Endometrial microvascular endothelial cells (primary cell): Measurements from ENCODE around the gene MACF1. TPM values are rescaled to one million over a fixed set of nuclear protein-coding genes. Genes with fewer than 3 reads are reported as not detected.
"Not testable (repeated sequence)": the region's sequence is repeated elsewhere in the genome, so short reads cannot be mapped to it uniquely, and the experiment has no call there.

ENCODE experiments used
- in situ Hi-C: cut with HindIII; loops from 2 replicates; pipeline ENCODE4 v1.10.0; 2017; ENCODE audit warnings: low sequenced_read_pairs, low pct_unique_long_range_greater_than_20kb; ENCODE audit errors: inconsistent ontology term
- total RNA-seq: library from RNA; depleted of rRNA; stranded (reverse); fragments of >200 nt; gene quantifications from one replicate; pipeline ENCODE4 v1.2.3, GENCODE V29; 2015; ENCODE audit errors: inconsistent ontology term

MACF1 gene
- total RNA-seq, 1 donor from 2014 or later, result 183 TPM

DNA sequence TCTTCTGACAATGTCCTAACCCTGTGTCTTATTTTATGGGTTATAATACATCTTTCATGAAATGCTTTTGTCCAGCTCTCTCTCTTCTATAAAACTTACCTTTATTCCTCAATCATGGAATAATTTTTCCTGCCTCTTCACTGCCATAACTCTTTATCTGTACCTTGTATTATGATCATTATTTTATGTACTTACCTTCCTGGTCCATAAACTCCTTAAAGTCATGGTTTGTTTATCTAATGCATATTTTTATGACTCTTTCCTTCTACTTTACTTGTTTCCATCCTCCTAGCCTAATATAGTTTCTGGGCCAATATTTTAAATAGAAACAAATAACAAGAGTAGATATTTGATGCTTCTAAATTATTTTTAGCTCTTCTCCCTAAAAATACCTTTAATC lies 221.1 kb downstream of the MACF1 start:
- in situ Hi-C loops, result no loop called here

DNA sequence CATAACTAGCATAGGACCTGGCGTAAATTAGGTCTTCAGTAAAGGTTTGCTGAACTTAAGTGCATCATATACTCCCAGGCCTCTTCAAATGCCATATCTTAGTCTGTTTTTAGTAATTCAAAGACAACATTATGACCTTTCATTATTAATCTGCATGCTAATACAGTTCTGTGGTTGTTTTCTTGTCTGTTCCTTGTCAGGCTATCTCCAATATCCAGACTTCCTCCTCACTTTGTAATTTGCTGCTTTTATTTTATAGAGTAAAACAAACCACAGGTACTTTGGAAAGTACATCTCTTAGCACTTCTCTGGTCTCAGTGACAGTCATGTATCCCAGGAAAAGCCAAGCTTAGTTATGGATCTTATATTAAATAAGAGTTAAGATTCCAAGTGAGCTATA lies 221.9 kb downstream of the MACF1 start:
- in situ Hi-C loops, result no loop called here

DNA sequence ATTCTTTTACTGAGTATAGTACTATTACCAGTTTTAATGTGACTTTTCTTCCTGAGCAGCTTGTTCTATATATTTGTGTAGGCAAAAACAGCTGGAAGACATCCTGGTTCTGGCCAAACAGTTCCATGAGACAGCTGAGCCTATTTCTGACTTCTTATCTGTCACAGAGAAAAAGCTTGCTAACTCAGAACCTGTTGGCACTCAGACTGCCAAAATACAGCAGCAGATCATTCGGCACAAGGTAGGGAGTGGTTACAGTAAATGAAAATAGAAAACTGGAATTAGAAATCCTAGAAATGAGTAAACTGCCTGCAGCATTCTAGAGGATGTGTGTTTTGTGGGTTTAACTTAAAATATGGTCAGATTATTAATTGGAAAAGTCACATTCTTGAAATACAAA lies 222.9 kb downstream of the MACF1 start:
- in situ Hi-C loops, result no loop called here

DNA sequence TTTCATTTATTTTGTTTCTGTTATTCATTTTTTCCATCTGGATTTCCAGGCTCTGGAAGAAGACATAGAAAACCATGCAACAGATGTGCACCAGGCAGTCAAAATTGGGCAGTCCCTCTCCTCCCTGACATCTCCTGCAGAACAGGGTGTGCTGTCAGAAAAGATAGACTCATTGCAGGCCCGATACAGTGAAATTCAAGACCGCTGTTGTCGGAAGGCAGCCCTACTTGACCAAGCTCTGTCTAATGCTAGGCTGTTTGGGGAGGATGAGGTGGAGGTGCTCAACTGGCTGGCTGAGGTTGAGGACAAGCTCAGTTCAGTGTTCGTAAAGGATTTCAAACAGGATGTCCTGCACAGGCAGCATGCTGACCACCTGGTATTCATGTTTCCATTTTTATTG lies 223.4 kb downstream of the MACF1 start:
- in situ Hi-C loops, result no loop called here

DNA sequence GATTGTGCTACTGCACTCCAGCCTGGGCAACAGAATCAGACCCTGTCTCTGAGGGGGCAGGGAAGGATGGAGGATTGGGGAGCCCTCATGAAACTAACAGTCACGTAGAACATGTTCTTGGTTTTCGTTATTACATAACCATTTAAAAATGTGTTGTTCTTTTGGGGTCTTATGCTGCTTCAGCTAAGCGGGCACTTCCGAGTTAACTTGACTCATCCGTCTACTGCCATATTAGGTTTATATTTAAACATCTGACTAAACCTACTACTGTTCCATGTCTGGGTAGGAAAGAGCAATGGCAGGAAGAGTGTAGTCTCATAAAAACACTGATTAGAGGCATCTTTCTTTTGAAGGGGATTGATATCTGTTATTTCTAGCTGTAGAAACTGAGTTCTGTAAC lies 227.4 kb downstream of the MACF1 start:
- in situ Hi-C loops, result no loop called here

DNA sequence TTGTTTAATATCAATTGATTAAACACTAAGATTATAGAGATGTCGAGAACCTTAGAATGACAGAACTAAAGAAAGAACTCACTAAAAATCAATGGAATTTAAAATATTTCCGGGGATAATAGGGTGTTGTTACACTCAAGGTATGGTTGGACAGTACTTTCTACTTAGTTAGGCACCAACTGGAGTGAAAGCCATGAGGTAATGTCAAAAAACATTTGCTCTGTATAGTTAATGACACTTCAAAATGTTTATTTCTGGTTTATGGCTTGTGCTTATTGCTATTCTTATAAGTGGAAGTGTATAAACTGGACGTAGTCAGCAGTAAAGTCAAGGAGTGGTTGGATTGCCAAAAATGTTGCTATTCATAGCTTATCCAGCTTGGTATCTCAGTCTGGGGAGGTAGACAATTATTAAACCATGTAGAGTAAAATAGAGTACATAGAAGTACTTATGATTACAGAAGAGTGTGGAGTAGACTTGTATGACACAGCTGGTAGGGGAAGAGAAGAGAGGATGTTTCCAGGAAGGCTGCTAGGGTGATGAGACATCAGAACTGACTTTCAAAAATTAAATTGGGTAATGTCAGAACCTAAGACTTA lies 230.4 kb downstream of the MACF1 start:
- in situ Hi-C loops, result no loop called here

DNA sequence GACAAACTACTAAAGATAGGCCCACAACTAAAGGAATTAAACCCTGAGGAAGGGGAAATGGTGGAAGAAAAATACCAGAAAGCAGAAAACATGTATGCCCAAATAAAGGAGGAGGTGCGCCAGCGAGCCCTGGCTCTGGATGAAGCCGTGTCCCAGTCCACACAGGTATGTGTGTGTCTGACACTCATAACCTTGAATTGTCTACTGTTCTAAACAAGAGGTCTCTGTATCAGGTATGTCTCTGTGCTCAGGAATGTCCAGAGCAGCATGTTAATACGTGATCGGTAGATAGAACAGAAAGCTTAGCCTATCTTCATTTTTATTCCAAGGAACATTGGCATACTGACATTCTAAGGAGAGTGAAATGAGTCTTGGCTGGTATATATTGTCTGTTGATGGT lies 231.1 kb downstream of the MACF1 start:
- in situ Hi-C loops, result no loop called here

DNA sequence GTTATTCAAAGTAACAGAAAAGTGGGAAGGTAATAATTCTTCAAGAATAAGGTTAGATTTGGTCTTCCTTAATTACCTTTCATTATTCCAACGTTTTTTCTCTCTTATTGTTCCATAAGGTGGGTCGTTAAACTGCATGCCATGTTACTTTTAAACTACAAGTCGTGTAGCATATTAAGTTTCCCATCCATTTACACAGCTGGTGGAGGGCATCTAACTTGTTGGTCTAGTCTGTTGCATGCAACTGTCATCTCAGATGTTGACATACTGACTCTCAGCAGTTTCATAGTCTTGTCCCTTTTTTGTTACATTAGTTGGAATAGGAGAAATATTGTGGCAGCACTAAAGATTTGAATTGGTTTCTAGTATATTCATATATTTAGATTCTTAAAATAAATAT lies 232.3 kb downstream of the MACF1 start:
- in situ Hi-C loops, result no loop called here

DNA sequence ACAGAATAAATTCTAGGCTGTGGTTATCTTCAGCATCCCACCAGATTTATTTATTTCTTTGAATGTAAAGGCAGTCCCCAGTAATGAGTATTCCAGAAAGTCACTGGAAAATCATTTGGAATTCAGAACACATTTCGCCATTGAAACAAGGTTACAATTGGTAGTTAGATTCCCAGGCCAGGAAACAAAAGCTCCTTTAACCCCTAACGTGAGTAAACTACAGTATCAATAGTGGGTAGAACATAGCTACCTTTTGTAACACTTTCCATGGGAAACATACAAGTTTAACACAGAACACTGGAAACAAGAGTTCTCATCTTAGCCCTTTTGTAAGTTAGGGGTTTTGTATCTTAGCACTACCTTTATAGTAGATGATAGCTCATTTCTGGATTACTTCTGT lies 233.5 kb downstream of the MACF1 start:
- in situ Hi-C loops, result no loop called here

DNA sequence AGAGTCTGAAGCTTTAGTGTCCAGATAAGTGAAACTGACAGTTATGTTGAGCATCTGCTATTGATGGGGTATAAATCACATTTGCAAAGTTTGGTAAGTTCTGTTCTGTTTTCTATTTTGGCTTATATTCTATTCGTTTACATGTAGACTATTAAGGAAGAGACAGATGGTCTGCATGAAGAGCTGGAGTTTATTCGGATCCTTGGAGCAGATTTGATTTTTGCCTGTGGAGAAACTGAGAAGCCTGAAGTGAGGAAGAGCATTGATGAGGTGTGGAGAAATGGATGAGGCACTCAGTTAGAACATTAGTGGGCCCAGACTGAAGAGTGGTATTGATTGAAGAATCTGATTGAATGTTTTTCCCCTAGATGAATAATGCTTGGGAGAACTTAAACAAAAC lies 236.4 kb downstream of the MACF1 start:
- in situ Hi-C loops, result no loop called here

DNA sequence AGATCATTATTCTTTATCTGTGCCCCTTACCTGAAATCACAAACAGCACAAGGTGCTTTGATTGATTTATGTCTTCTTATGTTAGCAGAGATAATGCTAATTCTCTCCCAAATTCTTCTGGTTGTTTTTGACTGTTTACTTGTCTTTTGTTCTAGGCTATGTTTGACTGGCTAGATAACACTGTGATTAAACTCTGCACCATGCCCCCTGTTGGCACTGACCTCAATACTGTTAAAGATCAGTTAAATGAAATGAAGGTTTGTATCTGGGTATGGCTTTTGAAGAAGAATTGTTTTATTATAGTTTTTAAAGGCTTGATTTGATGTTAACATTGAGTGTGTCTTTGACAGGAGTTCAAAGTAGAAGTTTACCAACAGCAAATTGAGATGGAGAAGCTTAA lies 237.3 kb downstream of the MACF1 start:
- in situ Hi-C loops, result no loop called here

DNA sequence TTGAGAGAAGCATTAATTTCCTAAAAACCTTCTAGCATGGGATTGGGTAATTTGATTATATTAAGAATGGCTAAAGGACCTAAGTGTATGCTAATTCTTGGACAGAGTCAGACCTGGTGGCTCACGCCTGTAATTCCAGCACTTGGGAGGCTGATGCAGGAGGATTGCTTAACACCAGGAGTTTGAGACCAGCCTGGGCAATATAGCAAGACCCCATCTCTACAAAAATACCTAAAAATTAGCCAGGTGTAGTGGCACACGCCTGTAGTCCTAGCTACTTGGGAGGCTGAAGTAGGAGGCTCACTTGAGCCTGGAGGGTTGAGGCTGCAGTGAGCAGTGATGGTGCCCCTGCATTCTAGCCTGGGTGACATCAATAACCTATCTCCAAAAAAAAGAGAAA lies 241.1 kb downstream of the MACF1 start:
- in situ Hi-C loops, result no loop called here

DNA sequence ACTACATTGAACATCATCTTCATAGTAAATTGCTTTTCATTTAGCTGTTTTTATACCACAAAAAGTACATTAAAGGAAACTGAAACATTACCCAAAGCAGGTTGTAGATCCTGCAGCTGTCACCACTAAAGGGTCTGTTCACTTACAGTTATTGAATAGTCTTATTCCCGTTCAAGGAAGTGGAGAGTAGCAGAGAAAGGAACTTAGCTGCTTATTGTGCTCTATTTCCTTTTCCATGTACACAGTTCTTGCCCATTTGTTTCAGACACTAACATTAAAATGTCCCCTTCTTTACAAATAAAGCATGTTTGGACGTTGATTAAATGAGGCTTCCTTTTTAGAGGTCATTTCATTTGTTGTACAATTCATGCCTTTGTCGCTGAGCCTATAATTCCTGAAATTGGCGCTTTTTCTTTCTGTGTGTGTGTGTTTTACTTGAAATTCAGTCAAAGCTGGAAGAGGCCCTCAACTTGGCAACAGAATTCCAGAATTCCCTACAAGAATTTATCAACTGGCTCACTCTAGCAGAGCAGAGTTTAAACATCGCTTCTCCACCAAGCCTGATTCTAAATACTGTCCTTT lies 242.6 kb downstream of the MACF1 start:
- in situ Hi-C loops, result no loop called here

DNA sequence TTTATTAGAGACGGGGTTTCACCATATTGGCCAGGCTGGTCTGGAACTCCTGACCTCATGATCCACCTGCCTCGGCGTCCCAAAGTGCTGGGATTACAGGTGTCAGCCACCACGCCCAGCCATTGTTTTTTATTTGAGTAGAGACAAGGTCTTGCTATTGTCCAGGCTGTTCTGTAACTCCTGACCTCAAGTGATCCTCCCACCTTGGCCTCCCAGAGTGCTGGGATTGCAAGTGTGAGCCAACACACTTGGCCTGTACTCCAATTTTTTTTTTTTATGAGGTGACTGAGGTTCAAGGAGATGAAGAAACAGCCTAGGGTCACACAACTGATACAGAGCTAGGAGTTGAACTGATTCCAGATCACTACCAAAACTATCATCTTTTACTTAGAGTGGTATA lies 245.5 kb downstream of the MACF1 start:
- in situ Hi-C loops, result not testable (repeated sequence)

DNA sequence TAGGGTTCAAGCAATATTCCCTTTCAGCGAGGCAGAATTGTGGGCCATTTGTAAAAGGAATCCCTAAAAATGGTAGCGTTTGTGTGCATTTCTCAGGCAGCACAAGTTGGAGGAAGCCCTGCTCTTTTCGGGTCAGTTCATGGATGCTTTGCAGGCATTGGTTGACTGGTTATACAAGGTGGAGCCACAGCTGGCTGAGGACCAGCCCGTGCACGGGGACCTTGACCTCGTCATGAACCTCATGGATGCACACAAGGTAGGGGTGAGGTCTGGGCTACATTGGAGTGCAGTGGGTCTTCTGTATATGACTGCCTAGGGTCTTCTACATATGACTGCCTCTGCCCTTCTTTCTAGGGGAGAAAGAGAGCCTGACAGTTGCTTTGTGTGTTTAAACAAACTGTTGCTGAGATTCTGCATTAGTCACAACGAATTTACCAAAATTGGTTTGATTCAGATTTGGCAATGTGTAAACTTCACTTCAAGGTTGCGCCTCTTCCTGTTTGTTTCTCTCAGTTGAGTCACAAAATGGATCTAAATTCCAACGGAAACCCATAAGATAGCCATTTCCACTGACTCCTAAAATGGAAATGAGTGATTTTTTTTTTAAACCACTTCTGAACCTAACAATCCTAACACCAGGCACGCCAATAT lies 246.6 kb downstream of the MACF1 start:
- in situ Hi-C loops, result no loop called here

DNA sequence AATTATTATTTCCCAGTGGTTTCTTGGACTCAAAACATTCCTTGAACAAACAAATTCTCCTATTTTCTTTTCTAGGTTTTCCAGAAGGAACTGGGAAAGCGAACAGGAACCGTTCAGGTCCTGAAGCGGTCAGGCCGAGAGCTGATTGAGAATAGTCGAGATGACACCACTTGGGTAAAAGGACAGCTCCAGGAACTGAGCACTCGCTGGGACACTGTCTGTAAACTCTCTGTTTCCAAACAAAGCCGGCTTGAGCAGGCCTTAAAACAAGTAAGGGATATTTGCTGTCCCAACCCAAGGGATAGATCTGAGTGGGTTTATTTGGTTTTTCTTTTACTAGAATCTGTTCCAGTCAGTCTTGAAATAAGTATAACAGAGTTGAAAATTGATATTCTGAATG lies 247.6 kb downstream of the MACF1 start:
- in situ Hi-C loops, result no loop called here

DNA sequence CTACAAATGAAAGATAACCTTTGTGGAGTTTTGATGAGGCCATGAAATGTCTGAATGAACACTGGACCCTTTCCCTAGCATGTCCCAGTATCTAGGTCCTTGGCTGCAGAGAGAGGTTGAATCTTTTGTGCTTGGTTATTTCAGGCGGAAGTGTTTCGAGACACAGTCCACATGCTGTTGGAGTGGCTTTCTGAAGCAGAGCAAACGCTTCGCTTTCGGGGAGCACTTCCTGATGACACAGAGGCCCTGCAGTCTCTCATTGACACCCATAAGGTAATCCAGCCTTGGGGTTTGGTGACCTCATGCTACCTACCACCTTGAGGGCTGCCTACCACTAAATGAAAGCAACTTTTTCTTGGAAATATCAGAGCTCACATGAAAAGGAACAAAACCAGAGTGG lies 248.0 kb downstream of the MACF1 start:
- in situ Hi-C loops, result no loop called here

DNA sequence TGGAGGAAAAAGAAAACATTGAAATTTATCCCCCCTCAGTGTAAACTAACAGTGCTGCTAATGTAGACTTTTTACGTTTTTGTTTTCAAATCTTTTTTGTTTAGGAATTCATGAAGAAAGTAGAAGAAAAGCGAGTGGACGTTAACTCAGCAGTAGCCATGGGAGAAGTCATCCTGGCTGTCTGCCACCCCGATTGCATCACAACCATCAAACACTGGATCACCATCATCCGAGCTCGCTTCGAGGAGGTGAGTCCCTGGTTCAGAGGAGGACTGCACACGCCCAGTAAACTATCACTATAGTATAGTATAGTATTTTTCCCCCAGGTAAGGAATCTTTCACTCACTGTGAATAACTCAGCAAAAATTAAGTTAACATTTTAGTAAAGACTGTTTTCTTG lies 249.1 kb downstream of the MACF1 start:
- in situ Hi-C loops, result no loop called here

DNA sequence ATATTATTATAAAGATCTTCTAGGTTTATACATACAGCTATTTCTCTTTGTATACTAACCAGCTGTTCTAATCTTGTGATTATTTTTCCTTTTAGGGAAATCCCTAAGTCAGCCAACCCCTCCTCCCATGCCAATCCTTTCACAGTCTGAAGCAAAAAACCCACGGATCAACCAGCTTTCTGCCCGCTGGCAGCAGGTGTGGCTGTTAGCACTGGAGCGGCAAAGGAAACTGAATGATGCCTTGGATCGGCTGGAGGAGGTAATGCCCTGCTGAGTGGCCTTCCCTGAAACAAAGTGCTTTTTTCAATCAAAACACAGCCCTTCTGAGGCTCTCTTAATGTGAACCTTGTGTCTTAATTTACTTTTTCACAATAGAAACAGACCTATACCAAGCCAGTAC lies 254.5 kb downstream of the MACF1 start:
- in situ Hi-C loops, result no loop called here

DNA sequence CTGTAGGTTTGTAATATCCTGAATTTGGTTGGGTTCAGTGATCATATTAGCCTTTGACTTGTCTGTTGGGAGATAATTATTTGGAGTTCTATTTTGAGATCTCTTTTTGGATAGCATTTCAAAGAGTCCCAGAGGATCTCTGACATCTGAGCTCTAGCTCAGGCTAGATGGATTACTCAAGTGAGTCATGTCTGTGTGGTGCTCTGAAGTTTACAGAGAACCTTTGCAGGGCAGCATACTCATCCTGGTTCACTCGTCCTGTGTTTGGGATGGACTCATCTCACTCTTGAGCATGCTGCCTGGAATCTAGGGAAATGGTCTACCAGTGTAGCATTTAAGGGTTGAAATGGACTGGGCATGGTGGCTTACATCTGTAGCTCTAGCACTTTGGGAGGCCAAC lies 257.6 kb downstream of the MACF1 start:
- in situ Hi-C loops, result no loop called here
